Panc1 (cell line): ENCODE measurements around the gene ZFAND4. TPM values are rescaled to one million over a fixed set of nuclear protein-coding genes. Genes with fewer than 3 reads are reported as not detected.

Experiments used
- ATAC-seq: fragments of 200-7000 bp; cut with Tn5 transposase; 2 replicates; pipeline ENCODE4 v1.9.1; 2020; ENCODE audit warnings: mild to moderate bottlenecking, moderate library complexity
- BruUV-seq: library from RNA; stranded (reverse); fragments of 400-500 nt; replicated peaks from 2 replicates; lab custom pipeline; 2021; lab: Mats Ljungman, UMichigan
- CTCF ChIA-PET: fragments of 300-600 bp; sonication (Branson Sonifier 250); formaldehyde crosslinking; loops from one replicate; lab custom pipeline; 2022; ENCODE audit warnings: antibody characterized with exemption; lab: Charles Lee
- POLR2A ChIA-PET: fragments of 300-600 bp; sonication (Branson Sonifier 250); formaldehyde crosslinking; loops from one replicate; lab custom pipeline; 2022; ENCODE audit warnings: antibody characterized with exemption; lab: Charles Lee
- DNase-seq: peaks from one replicate; pipeline ENCODE4 v3.0.0-alpha.2; 2010; ENCODE audit warnings: low read depth, low spot score
- H3K27ac ChIP-seq: 2 replicates; pipeline ENCODE4 v1.5.1; 2011; ENCODE audit warnings: mild to moderate bottlenecking, low read length, inconsistent platforms
- H3K27me3 ChIP-seq: fragments of 200-500 bp; sonication (Bioruptor generic); 2 replicates; pipeline ENCODE4 v1.6.0; 2014; ENCODE audit warnings: low read length, inconsistent platforms; ENCODE audit not compliant: control insufficient read depth, insufficient read depth
- H3K36me3 ChIP-seq: fragments of 200-500 bp; sonication (Bioruptor generic); 2 replicates; pipeline ENCODE4 v1.5.1; 2014; ENCODE audit warnings: inconsistent platforms, mild to moderate bottlenecking, low read length, moderate library complexity; ENCODE audit not compliant: control insufficient read depth, insufficient read depth
- H3K4me1 ChIP-seq: 2 replicates; pipeline ENCODE4 v1.5.1; 2011; ENCODE audit warnings: inconsistent platforms, mild to moderate bottlenecking, low read length, moderate library complexity; ENCODE audit not compliant: control insufficient read depth, insufficient read depth
- H3K4me3 ChIP-seq, 2 experiments: 2 replicates each; pipeline ENCODE4 v1.5.1; 2011 to 2012; ENCODE audit warnings: low read depth in 2 of 2, low read length in 2 of 2, mild to moderate bottlenecking in 2 of 2, inconsistent platforms in 1 of 2, moderate library complexity in 1 of 2
- H3K9me3 ChIP-seq: fragments of 200-500 bp; sonication (Bioruptor generic); 2 replicates; pipeline ENCODE4 v1.5.1; 2014; ENCODE audit warnings: low read depth, mild to moderate bottlenecking, inconsistent platforms, low read length, moderate library complexity; ENCODE audit not compliant: control insufficient read depth, insufficient read depth
- POLR2AphosphoS5 ChIP-seq: IDR thresholded peaks from 2 replicates; pipeline ENCODE4 v1.6.1; 2012; ENCODE audit warnings: mild to moderate bottlenecking, low read depth, low read length, moderate library complexity
- SIN3A ChIP-seq: IDR thresholded peaks from 2 replicates; pipeline ENCODE4 v1.6.1; 2012; ENCODE audit warnings: low read depth, mild to moderate bottlenecking, low read length, moderate library complexity, borderline replicate concordance; ENCODE audit not compliant: insufficient read depth
- TCF7L2 ChIP-seq: IDR thresholded peaks from 2 replicates; pipeline ENCODE4 v1.6.1; 2011; ENCODE audit warnings: mild to moderate bottlenecking, low read depth, low read length, inconsistent platforms
- in situ Hi-C: cut with HindIII; loops from 2 replicates; pipeline ENCODE4 v1.10.0; 2016; ENCODE audit warnings: low sequenced_read_pairs, low pct_unique_long_range_greater_than_20kb
- intact Hi-C: fragments of 100-400 bp; cut with micrococcal nuclease; formaldehyde crosslinking; loops from one replicate; pipeline ENCODE4 v1.10.0; 2022; ENCODE audit not compliant: unreplicated experiment
- total RNA-seq: library from RNA; stranded (reverse); gene quantifications from one replicate; pipeline ENCODE4 v1.2.1, GENCODE V29; 2021; ENCODE audit not compliant: unreplicated experiment
- TF ChIP-seq, protein P1 (sequence below): fragments of 450-650 bp; IDR thresholded peaks from 2 replicates; pipeline ENCODE4 v1.5.1; 2017; ENCODE audit warnings: mild to moderate bottlenecking
- TF ChIP-seq, protein P2 (sequence below), 2 experiments: IDR thresholded peaks; 2 replicates each; pipeline ENCODE4 v1.6.1; 2011 to 2012; ENCODE audit warnings: low read depth in 2 of 2, control low read depth in 1 of 2, low read length in 1 of 2, mild to moderate bottlenecking in 1 of 2, moderate library complexity in 1 of 2; ENCODE audit not compliant: insufficient read depth in 1 of 2

Gene ZFAND4
- total RNA-seq, 1 experiment from 2014 or later = 23.6 TPM

DNA sequence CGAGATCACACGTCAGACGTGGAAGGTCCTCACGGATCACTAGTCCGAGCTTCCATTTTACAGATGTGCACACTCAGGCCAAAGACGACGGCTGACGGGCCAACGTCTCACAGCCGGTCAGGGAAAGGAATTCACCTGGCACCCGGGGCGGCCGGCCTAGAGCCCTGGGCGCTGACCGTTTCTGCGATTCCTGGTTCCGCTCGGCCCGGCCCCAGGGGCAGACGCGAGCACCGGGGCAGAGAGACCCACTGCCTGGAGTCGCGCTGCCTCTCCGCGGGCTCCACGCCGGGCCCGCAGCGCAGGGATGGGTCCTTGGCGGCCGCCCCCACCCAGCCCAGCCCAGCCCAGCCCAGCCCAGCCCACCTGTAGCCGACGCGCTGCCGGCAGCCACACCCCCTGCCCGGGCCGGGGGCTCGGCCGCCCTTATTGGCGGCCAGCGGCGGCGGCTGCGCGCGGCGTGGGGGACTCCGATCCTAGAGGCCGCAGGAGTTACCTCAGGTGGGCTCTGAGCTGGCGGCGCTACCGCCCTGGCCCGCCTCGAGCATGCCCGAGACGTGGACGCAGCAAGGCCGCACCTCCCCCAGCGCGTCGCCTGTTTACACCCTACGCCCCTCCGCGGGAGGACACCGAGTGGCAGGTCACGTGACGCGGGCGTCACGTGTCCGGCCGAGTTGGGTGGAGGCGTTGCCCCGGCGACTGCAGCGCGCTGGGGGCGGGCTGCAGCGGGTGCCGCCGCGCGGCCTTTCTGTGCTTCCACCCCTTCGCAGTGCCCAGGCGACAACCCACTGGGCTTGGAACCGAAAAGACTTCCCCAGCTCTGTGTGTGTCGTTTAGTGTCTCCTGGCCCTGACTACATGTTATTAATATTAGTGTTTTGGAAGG lies 78.1 kb downstream of the ZFAND4 start:
- ChIA-PET CTCF (no interaction called here), POLR2A (interaction anchor here (0.5 to 0.7 kb wide), 4 partner anchors 18 to 408 kb away, joined by 3 to 8 read pairs (median 3); no protein-coding TSS in a partner anchor)
- peak overlapping the region; percentile 84 to 87 for H3K4me3 ChIP-seq
- peaks cover 8% of the 10 kb centered on the region; the same call in 1 of the 2 replicates for H3K9me3 ChIP-seq
- no TSS peak for BruUV-seq
- peaks cover 18% of the 10 kb centered on the region for H3K4me1 ChIP-seq
- in situ Hi-C loops (no loop called here), intact Hi-C loops (loop anchor here (5.0 kb wide), 1 partner anchor 127 kb away; no protein-coding TSS in a partner anchor)
- no peaks in the 10 kb centered on the region for H3K36me3 ChIP-seq
- peak overlapping the region; percentile 92 for H3K27ac ChIP-seq
- H3K27me3 ChIP-seq = no peaks in the 10 kb centered on the region
- peak; percentile 96 for ATAC-seq
- TF ChIP-seq, protein P1, sequence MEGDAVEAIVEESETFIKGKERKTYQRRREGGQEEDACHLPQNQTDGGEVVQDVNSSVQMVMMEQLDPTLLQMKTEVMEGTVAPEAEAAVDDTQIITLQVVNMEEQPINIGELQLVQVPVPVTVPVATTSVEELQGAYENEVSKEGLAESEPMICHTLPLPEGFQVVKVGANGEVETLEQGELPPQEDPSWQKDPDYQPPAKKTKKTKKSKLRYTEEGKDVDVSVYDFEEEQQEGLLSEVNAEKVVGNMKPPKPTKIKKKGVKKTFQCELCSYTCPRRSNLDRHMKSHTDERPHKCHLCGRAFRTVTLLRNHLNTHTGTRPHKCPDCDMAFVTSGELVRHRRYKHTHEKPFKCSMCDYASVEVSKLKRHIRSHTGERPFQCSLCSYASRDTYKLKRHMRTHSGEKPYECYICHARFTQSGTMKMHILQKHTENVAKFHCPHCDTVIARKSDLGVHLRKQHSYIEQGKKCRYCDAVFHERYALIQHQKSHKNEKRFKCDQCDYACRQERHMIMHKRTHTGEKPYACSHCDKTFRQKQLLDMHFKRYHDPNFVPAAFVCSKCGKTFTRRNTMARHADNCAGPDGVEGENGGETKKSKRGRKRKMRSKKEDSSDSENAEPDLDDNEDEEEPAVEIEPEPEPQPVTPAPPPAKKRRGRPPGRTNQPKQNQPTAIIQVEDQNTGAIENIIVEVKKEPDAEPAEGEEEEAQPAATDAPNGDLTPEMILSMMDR = peak; percentile 34
- peak; percentile 53; the same call in 1 of the 2 replicates for TF ChIP-seq TCF7L2
- TF ChIP-seq POLR2AphosphoS5 = peak; percentile 59
- TF ChIP-seq SIN3A = peak; percentile 100
- TF ChIP-seq, protein P2, sequence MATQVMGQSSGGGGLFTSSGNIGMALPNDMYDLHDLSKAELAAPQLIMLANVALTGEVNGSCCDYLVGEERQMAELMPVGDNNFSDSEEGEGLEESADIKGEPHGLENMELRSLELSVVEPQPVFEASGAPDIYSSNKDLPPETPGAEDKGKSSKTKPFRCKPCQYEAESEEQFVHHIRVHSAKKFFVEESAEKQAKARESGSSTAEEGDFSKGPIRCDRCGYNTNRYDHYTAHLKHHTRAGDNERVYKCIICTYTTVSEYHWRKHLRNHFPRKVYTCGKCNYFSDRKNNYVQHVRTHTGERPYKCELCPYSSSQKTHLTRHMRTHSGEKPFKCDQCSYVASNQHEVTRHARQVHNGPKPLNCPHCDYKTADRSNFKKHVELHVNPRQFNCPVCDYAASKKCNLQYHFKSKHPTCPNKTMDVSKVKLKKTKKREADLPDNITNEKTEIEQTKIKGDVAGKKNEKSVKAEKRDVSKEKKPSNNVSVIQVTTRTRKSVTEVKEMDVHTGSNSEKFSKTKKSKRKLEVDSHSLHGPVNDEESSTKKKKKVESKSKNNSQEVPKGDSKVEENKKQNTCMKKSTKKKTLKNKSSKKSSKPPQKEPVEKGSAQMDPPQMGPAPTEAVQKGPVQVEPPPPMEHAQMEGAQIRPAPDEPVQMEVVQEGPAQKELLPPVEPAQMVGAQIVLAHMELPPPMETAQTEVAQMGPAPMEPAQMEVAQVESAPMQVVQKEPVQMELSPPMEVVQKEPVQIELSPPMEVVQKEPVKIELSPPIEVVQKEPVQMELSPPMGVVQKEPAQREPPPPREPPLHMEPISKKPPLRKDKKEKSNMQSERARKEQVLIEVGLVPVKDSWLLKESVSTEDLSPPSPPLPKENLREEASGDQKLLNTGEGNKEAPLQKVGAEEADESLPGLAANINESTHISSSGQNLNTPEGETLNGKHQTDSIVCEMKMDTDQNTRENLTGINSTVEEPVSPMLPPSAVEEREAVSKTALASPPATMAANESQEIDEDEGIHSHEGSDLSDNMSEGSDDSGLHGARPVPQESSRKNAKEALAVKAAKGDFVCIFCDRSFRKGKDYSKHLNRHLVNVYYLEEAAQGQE (IDR thresholded peaks at IDR 0.05; ENCODE audit: insufficient read depth in 1 of 2, low read depth in 2 of 2, low read length in 1 of 2) = no peak
- DNase-seq = peak; percentile 60

GRCh38 chr10:45593938-45594275 lies 78.7 kb downstream of the ZFAND4 start:
- TF ChIP-seq TCF7L2 (no peak), POLR2AphosphoS5 (no peak), SIN3A (no peak)
- TF ChIP-seq, protein P1 = no peak
- TF ChIP-seq, protein P2 (IDR thresholded peaks at IDR 0.05; ENCODE audit: insufficient read depth in 1 of 2, low read depth in 2 of 2, low read length in 1 of 2) = no peak
- DNase-seq = no peak
- H3K27ac ChIP-seq = peak overlapping the region; percentile 92
- CTCF ChIA-PET = no interaction called here
- intact Hi-C loops = loop anchor here (5.0 kb wide), 1 partner anchor 127 kb away; no protein-coding TSS in a partner anchor
- H3K9me3 ChIP-seq = peaks cover 9% of the 10 kb centered on the region; the same call in 1 of the 2 replicates
- in situ Hi-C loops = no loop called here
- no TSS peak for BruUV-seq
- no peak for ATAC-seq
- H3K36me3 ChIP-seq = no peaks in the 10 kb centered on the region
- peak overlapping the region; percentile 84 to 87 for H3K4me3 ChIP-seq
- no peaks in the 10 kb centered on the region for H3K27me3 ChIP-seq
- H3K4me1 ChIP-seq = peaks cover 18% of the 10 kb centered on the region
- POLR2A ChIA-PET = interaction anchor here (0.6 to 0.7 kb wide), 2 partner anchors 17 to 41 kb away, joined by 3 to 8 read pairs; no protein-coding TSS in a partner anchor
